Ishikawa (cell line): Measurements from ENCODE around the gene UVSSA.

Experiments used
- CEBPB ChIP-seq: IDR thresholded peaks from 2 replicates; pipeline ENCODE4 v1.6.1; 2012
- CREB1 ChIP-seq: IDR thresholded peaks from 2 replicates; pipeline ENCODE4 v1.6.1; 2012; ENCODE audit warnings: low read depth
- EGR1 ChIP-seq: IDR thresholded peaks from 2 replicates; pipeline ENCODE4 v1.6.1; 2012
- NFIC ChIP-seq: IDR thresholded peaks from 2 replicates; pipeline ENCODE4 v1.6.1; 2012
- TAF1 ChIP-seq: IDR thresholded peaks from 2 replicates; pipeline ENCODE4 v1.6.1; 2012; ENCODE audit warnings: low read depth, mild to moderate bottlenecking
- YY1 ChIP-seq: IDR thresholded peaks from 2 replicates; pipeline ENCODE4 v1.6.1; 2012; ENCODE audit warnings: low read depth
- TF ChIP-seq, protein P1 (sequence below): IDR thresholded peaks from 2 replicates; pipeline ENCODE4 v1.6.1; 2012; ENCODE audit warnings: low read depth, mild to moderate bottlenecking

GRCh38 chr4:1330761-1331590, 16.0 kb upstream of the UVSSA start:
- TF ChIP-seq CREB1 = no peak
- no peak for TF ChIP-seq YY1
- TF ChIP-seq NFIC = no peak
- no peak for TF ChIP-seq TAF1
- TF ChIP-seq, protein P1, sequence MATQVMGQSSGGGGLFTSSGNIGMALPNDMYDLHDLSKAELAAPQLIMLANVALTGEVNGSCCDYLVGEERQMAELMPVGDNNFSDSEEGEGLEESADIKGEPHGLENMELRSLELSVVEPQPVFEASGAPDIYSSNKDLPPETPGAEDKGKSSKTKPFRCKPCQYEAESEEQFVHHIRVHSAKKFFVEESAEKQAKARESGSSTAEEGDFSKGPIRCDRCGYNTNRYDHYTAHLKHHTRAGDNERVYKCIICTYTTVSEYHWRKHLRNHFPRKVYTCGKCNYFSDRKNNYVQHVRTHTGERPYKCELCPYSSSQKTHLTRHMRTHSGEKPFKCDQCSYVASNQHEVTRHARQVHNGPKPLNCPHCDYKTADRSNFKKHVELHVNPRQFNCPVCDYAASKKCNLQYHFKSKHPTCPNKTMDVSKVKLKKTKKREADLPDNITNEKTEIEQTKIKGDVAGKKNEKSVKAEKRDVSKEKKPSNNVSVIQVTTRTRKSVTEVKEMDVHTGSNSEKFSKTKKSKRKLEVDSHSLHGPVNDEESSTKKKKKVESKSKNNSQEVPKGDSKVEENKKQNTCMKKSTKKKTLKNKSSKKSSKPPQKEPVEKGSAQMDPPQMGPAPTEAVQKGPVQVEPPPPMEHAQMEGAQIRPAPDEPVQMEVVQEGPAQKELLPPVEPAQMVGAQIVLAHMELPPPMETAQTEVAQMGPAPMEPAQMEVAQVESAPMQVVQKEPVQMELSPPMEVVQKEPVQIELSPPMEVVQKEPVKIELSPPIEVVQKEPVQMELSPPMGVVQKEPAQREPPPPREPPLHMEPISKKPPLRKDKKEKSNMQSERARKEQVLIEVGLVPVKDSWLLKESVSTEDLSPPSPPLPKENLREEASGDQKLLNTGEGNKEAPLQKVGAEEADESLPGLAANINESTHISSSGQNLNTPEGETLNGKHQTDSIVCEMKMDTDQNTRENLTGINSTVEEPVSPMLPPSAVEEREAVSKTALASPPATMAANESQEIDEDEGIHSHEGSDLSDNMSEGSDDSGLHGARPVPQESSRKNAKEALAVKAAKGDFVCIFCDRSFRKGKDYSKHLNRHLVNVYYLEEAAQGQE = no peak
- TF ChIP-seq CEBPB = no peak
- no peak for TF ChIP-seq EGR1
